HepG2 (cell line): ENCODE data around the gene GADD45GIP1. TPM values are rescaled to one million over a fixed set of nuclear protein-coding genes. Genes with fewer than 3 reads are reported as not detected.

Source experiments
- CAMTA2 ChIP-seq: sonication (generic); formaldehyde crosslinking; IDR thresholded peaks from 2 replicates; pipeline ENCODE4 v1.4.0; 2020; ENCODE audit warnings: mild to moderate bottlenecking, missing genetic modification reagents, borderline replicate concordance
- CERS6 ChIP-seq: sonication (generic); formaldehyde crosslinking; IDR thresholded peaks from 2 replicates; pipeline ENCODE4 v1.5.0; 2020; ENCODE audit warnings: missing genetic modification reagents
- CREB1 ChIP-seq, 2 experiments: fragments of 450-650 bp in 1 of 2; IDR thresholded peaks; 2 replicates each; pipeline ENCODE4 v1.6.1; 2016 to 2017; ENCODE audit warnings: control low read depth in 1 of 2, mild to moderate bottlenecking in 1 of 2, missing compliant biosample characterization in 1 of 2, missing genetic modification characterization in 1 of 2
- CREBL2 ChIP-seq: sonication (generic); formaldehyde crosslinking; IDR thresholded peaks from 2 replicates; pipeline ENCODE4 v1.8.1; 2023; ENCODE audit warnings: missing genetic modification reagents, mild to moderate bottlenecking, borderline replicate concordance
- EEA1 ChIP-seq: sonication (generic); formaldehyde crosslinking; IDR thresholded peaks from 2 replicates; pipeline ENCODE4 v1.5.1; 2020; ENCODE audit warnings: mild to moderate bottlenecking, missing genetic modification reagents, borderline replicate concordance
- ETV6 ChIP-seq: sonication (generic); formaldehyde crosslinking; conservative IDR thresholded peaks from 2 replicates; pipeline ENCODE4 v1.4.0; 2020; ENCODE audit warnings: missing genetic modification reagents
- GATA4 ChIP-seq: sonication (generic); IDR thresholded peaks from 2 replicates; pipeline ENCODE4 v1.6.1; 2016; ENCODE audit warnings: antibody characterized with exemption, low read depth, borderline replicate concordance
- GLI4 ChIP-seq: sonication (generic); formaldehyde crosslinking; IDR thresholded peaks from 2 replicates; pipeline ENCODE4 v1.5.1; 2020; ENCODE audit warnings: missing genetic modification reagents, mild to moderate bottlenecking, moderate library complexity, borderline replicate concordance
- HES4 ChIP-seq: sonication (generic); formaldehyde crosslinking; IDR thresholded peaks from 2 replicates; pipeline ENCODE4 v1.9.0; 2021; ENCODE audit warnings: mild to moderate bottlenecking, missing genetic modification reagents, borderline replicate concordance
- HHEX ChIP-seq: IDR thresholded peaks from 2 replicates; pipeline ENCODE4 v1.6.1; 2016; ENCODE audit warnings: control low read depth
- HMG20B ChIP-seq: conservative IDR thresholded peaks from 2 replicates; pipeline ENCODE4 v1.6.1; 2016; ENCODE audit warnings: missing genetic modification reagents, missing compliant biosample characterization
- HNF4G ChIP-seq, 2 experiments: sonication (generic) in 1 of 2; formaldehyde crosslinking in 1 of 2; IDR thresholded peaks; 2 replicates each; pipeline versions ENCODE4 v1.4.0 to v1.6.1; 2011 to 2020; ENCODE audit warnings: borderline replicate concordance in 2 of 2, low read depth in 2 of 2, mild to moderate bottlenecking in 2 of 2, low read length in 1 of 2, missing genetic modification reagents in 1 of 2, moderate library complexity in 1 of 2
- ISL2 ChIP-seq: sonication (generic); formaldehyde crosslinking; IDR thresholded peaks from 2 replicates; pipeline ENCODE4 v1.5.0; 2020; ENCODE audit warnings: missing genetic modification reagents
- MEIS1 ChIP-seq: sonication (generic); formaldehyde crosslinking; IDR thresholded peaks from 2 replicates; pipeline ENCODE4 v1.9.0; 2021; ENCODE audit warnings: mild to moderate bottlenecking, missing genetic modification reagents, moderate library complexity, borderline replicate concordance
- PHB2 ChIP-seq: fragments of 450-650 bp; IDR thresholded peaks from 2 replicates; pipeline ENCODE4 v1.6.1; 2018; ENCODE audit not compliant: partially characterized antibody
- PHF21A ChIP-seq: sonication (generic); formaldehyde crosslinking; IDR thresholded peaks from 2 replicates; pipeline ENCODE4 v1.5.0; 2020; ENCODE audit warnings: mild to moderate bottlenecking, missing genetic modification reagents
- SALL1 ChIP-seq: sonication (generic); formaldehyde crosslinking; IDR thresholded peaks from 2 replicates; pipeline ENCODE4 v1.8.0; 2022; ENCODE audit warnings: mild to moderate bottlenecking, missing genetic modification reagents
- SKI ChIP-seq: fragments of 450-650 bp; IDR thresholded peaks from one replicate; pipeline ENCODE4 v1.6.1; 2018; ENCODE audit warnings: mild to moderate bottlenecking; ENCODE audit not compliant: partially characterized antibody
- SNAPC2 ChIP-seq: sonication (generic); formaldehyde crosslinking; IDR thresholded peaks from 2 replicates; pipeline ENCODE4 v1.8.1; 2022; ENCODE audit warnings: mild to moderate bottlenecking, missing genetic modification reagents
- SRF ChIP-seq: IDR thresholded peaks from 2 replicates; pipeline ENCODE4 v1.6.1; 2011; ENCODE audit warnings: mild to moderate bottlenecking, low read depth, low read length, moderate library complexity
- TOE1 ChIP-seq: sonication (generic); formaldehyde crosslinking; IDR thresholded peaks from 2 replicates; pipeline ENCODE4 v1.4.0; 2020; ENCODE audit warnings: mild to moderate bottlenecking, missing genetic modification reagents
- U2AF2 ChIP-seq: fragments of 200-400 bp; formaldehyde crosslinking; IDR thresholded peaks from 2 replicates; pipeline ENCODE4 v1.6.1; 2017; ENCODE audit warnings: low read depth, mild to moderate bottlenecking, low read length
- ZFP36L2 ChIP-seq: sonication (generic); formaldehyde crosslinking; IDR thresholded peaks from 2 replicates; pipeline ENCODE4 v1.4.0; 2020; ENCODE audit warnings: missing genetic modification reagents
- ZNF160 ChIP-seq: sonication (generic); formaldehyde crosslinking; IDR thresholded peaks from 2 replicates; pipeline ENCODE4 v1.8.0; 2022; ENCODE audit warnings: mild to moderate bottlenecking, inconsistent platforms, missing genetic modification reagents
- ZNF34 ChIP-seq: sonication (generic); formaldehyde crosslinking; IDR thresholded peaks from 2 replicates; pipeline ENCODE4 v1.4.0; 2020; ENCODE audit warnings: mild to moderate bottlenecking, missing genetic modification reagents, borderline replicate concordance
- ZNF382 ChIP-seq: sonication (generic); formaldehyde crosslinking; IDR thresholded peaks from 2 replicates; pipeline ENCODE4 v1.5.0; 2020; ENCODE audit warnings: missing genetic modification reagents, mild to moderate bottlenecking, borderline replicate concordance
- ZNF432 ChIP-seq: sonication (generic); formaldehyde crosslinking; IDR thresholded peaks from 2 replicates; pipeline ENCODE4 v1.5.0; 2020; ENCODE audit warnings: missing genetic modification reagents, mild to moderate bottlenecking, borderline replicate concordance
- ZNF709 ChIP-seq: sonication (generic); formaldehyde crosslinking; IDR thresholded peaks from 2 replicates; pipeline ENCODE4 v1.5.0; 2020; ENCODE audit warnings: mild to moderate bottlenecking, missing genetic modification reagents
- ZSCAN30 ChIP-seq: sonication (generic); formaldehyde crosslinking; IDR thresholded peaks from 2 replicates; pipeline ENCODE4 v1.5.0; 2020; ENCODE audit warnings: mild to moderate bottlenecking, missing genetic modification reagents
- ZZZ3 ChIP-seq: sonication (generic); formaldehyde crosslinking; IDR thresholded peaks from 2 replicates; pipeline ENCODE4 v1.4.0; 2020; ENCODE audit warnings: missing genetic modification reagents, mild to moderate bottlenecking, borderline replicate concordance
- polyA plus RNA-seq, 8 experiments: library from polyadenylated mRNA; depleted of rRNA in 3 of 8; stranded (reverse) in 7 of 8; unstranded in 1 of 8; fragments of >200 nt; fragmentation: Illumina TruSeq in 4 of 8; extraction: Trizol in 4 of 8; gene quantifications; 2 replicates each; pipeline versions ENCODE4 v1.2.1 to v1.2.3, GENCODE V29; 2011 to 2016; ENCODE audit warnings: low read depth in 4 of 8, missing spikeins in 1 of 8, mixed read lengths in 1 of 8; ENCODE audit not compliant: insufficient read depth in 1 of 8
- total RNA-seq, 5 experiments: library from RNA; depleted of rRNA; stranded (reverse); fragments of >200 nt; fragmentation: Illumina TruSeq; extraction: Trizol; gene quantifications; 2 replicates each; pipeline ENCODE4 v1.2.3, GENCODE V29; 2016; ENCODE audit warnings: low read depth in 1 of 5
- TF ChIP-seq, protein P1 (sequence below), 2 experiments: fragments of 450-650 bp in 1 of 2; sonication (generic) in 1 of 2; formaldehyde crosslinking; IDR thresholded peaks; 2 replicates each; pipeline versions ENCODE4 v1.5.0 to v1.8.0; 2020 to 2022; ENCODE audit warnings: mild to moderate bottlenecking in 1 of 2, missing genetic modification reagents in 1 of 2

Gene GADD45GIP1
- total and polyA plus RNA-seq, 2 of the 13 experiments (the other 11 are each of a cell fraction or from before 2014, with no cell fraction given): 24.6 to 30.7 TPM

DNA sequence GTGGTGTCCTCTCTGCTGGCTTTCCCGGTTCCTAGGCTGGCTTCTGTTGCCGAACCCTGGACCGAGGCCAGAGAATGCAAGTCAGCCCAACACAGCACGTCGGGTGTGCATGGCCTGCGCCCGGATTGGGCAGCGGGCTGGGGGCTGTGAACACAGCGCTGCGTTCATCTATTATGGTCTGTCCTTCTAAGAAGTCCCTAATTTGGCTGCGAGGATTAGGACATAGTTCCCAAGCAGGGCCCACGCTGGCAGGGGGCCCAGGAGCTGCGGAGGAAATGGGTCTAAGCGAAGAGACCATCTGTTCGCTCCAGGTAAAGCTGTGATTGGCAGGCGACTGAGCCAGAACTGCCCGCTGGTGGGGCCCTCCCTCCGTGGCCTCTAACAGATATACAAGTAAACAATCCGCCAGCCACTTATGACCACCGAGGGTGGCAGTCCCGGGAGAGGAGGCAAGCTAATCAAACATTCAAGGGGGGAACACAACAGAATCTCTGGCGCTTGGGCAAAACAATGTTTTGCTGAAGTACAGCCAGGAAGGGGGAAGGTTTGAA, 43.9 kb downstream of the GADD45GIP1 start (continued):
- TF ChIP-seq CAMTA2 (CRISPR knock-in tag) (no peak), ISL2 (CRISPR knock-in tag) (no peak), SNAPC2 (peak; percentile 4; the same call in 1 of the 2 replicates), SALL1 (CRISPR knock-in tag) (peak; percentile 67; the same call in 1 of the 2 replicates), EEA1 (no peak), HHEX (CRISPR knock-in tag) (no peak), MEIS1 (no peak; the same call in 1 of the 2 replicates), ETV6 (CRISPR knock-in tag) (no peak), ZNF34 (CRISPR knock-in tag) (no peak), GATA4 (no peak), PHB2 (no peak), ZNF709 (CRISPR knock-in tag) (no peak), ZSCAN30 (CRISPR knock-in tag) (no peak), ZNF382 (no peak), CREB1 (IDR thresholded peaks at IDR 0.05) (no peak), CREB1 (CRISPR knock-in tag; IDR thresholded peaks at IDR 0.05) (0 out of 2 replicates have a peak, but pooled peaks have one; percentile 30), ZNF160 (CRISPR knock-in tag) (peak; percentile 60), HMG20B (no peak), CERS6 (CRISPR knock-in tag) (no peak), PHF21A (peak; percentile 48; the same call in 1 of the 2 replicates), SKI (no peak), ZNF432 (no peak), ZFP36L2 (CRISPR knock-in tag) (no peak), GLI4 (CRISPR knock-in tag) (no peak), ZZZ3 (CRISPR knock-in tag) (peak; percentile 49; the same call in 1 of the 2 replicates), HES4 (CRISPR knock-in tag) (no peak), CREBL2 (no peak), U2AF2 (no peak), SRF (no peak), TOE1 (no peak), HNF4G (IDR thresholded peaks at IDR 0.05; ENCODE audit: borderline replicate concordance, low read depth, low read length) (no peak), HNF4G (CRISPR knock-in tag; IDR thresholded peaks at IDR 0.05; ENCODE audit: borderline replicate concordance, low read depth) (no peak)
- TF ChIP-seq, protein P1, sequence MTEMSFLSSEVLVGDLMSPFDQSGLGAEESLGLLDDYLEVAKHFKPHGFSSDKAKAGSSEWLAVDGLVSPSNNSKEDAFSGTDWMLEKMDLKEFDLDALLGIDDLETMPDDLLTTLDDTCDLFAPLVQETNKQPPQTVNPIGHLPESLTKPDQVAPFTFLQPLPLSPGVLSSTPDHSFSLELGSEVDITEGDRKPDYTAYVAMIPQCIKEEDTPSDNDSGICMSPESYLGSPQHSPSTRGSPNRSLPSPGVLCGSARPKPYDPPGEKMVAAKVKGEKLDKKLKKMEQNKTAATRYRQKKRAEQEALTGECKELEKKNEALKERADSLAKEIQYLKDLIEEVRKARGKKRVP (CRISPR knock-in tag; IDR thresholded peaks at IDR 0.05): no peak
